Measurements from ENCODE around the gene SDCCAG8. TPM values are rescaled to one million over a fixed set of nuclear protein-coding genes. Genes with fewer than 3 reads are reported as not detected.

SDCCAG8 gene
- total RNA-seq, 4 donors from 2014 or later, result 24.5 to 52.7 (median 31.7) TPM

GRCh38 chr1:243416495-243416894, 160.7 kb downstream of the SDCCAG8 start:
- intact Hi-C loops (cut with DNase I), result no loop called here
- TF ChIP-seq CTCF (IDR thresholded peaks at IDR 0.05) (no peak), POLR2AphosphoS5 (IDR thresholded peaks at IDR 0.05) (no peak), POLR2A (IDR thresholded peaks at IDR 0.05; ENCODE audit: low read depth) (no peak), EP300 (IDR thresholded peaks at IDR 0.05) (no peak)
- H3K27me3 ChIP-seq, result no peaks in the 10 kb centered on the region
- no peak for DNase-seq (ENCODE audit: extremely low spot score)
- H3K36me3 ChIP-seq, result peaks cover 3 to 20% (median 12%) of the 10 kb centered on the region in 4 donors
- H3K27ac ChIP-seq (replicated peaks in 1 of 4), result no peak overlapping the region
- peaks cover 0 to under 1% (median under 1%) of the 10 kb centered on the region in 4 donors for H3K4me1 ChIP-seq
- H3K4me3 ChIP-seq, result no peak overlapping the region
- H3K9me3 ChIP-seq, result no peaks in the 10 kb centered on the region

GRCh38 chr1:243420016-243420945, 164.4 kb downstream of the SDCCAG8 start:
- 93% methylated on average over 7 of the region's 7 CpGs for WGBS
- intact Hi-C loops (cut with DNase I), result no loop called here

DNA sequence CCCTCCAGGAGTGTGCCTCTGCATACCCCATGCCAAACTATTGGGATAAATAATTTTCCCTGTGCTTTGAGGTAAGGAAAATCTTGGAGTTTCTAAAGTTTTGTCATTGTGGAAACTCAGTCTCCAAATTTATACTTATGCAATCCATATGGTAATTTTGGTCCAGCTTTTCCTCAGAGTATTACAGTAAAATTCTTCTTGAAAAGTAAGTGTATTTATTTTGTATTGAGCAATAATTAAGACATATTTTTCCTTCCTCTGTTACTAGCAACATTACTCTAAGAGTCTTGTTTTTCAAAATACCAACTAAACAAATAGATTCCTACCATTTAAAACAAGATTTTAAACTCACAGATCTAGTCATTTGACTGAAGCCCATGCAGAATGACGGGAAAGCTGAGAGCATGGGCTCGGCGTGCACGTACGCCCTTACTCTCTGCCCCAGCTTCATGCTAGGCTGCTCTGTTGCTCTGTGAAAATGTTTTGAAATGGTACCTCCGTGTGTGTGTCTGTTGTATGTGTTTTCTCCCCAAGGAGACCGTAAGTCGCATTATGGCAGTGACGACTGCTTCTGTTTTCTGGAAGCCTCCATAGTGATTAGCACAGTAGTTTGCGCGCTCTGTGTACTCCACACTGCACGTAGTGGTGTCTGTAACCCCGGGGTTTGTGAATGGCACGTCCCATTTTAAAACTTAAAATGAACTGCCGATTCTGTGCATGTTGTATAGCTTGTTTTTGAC, 165.3 kb downstream of the SDCCAG8 start:
- Histone ChIP-seq H3K27ac (replicated peaks in 1 of 4) (no peak overlapping the region), H3K36me3 (peaks cover 2 to 12% (median 6%) of the 10 kb centered on the region in 4 donors), H3K9me3 (no peaks in the 10 kb centered on the region), H3K4me3 (no peak overlapping the region), H3K4me1 (peaks cover 0 to 7% (median 6%) of the 10 kb centered on the region in 4 donors), H3K27me3 (no peaks in the 10 kb centered on the region)
- TF ChIP-seq CTCF (IDR thresholded peaks at IDR 0.05) (no peak), EP300 (IDR thresholded peaks at IDR 0.05) (no peak), POLR2AphosphoS5 (IDR thresholded peaks at IDR 0.05) (no peak), POLR2A (IDR thresholded peaks at IDR 0.05; ENCODE audit: low read depth) (no peak)
- 87% methylated on average over 15 of the region's 15 CpGs for WGBS
- no peak for DNase-seq (ENCODE audit: extremely low spot score)
- intact Hi-C loops (cut with DNase I), result no loop called here

More at GRCh38 chr1:243420016-243420945, 164.4 kb downstream of the SDCCAG8 start:
- no peak for TF ChIP-seq CTCF (IDR thresholded peaks at IDR 0.05)
- TF ChIP-seq POLR2AphosphoS5 (IDR thresholded peaks at IDR 0.05), result no peak
- TF ChIP-seq POLR2A (IDR thresholded peaks at IDR 0.05; ENCODE audit: low read depth), result no peak
- Histone ChIP-seq H3K27me3 (no peaks in the 10 kb centered on the region), H3K9me3 (no peaks in the 10 kb centered on the region), H3K4me3 (no peak overlapping the region), H3K4me1 (peaks cover 0 to 7% (median 6%) of the 10 kb centered on the region in 4 donors), H3K36me3 (peaks cover 3 to 20% (median 12%) of the 10 kb centered on the region in 4 donors), H3K27ac (replicated peaks in 1 of 4) (no peak overlapping the region)
- DNase-seq (ENCODE audit: extremely low spot score), result no peak

GRCh38 chr1:243421784-243422183, 165.9 kb downstream of the SDCCAG8 start:
- intact Hi-C loops (cut with DNase I), result no loop called here
- DNase-seq (ENCODE audit: extremely low spot score), result no peak
- peaks cover 0 to 9% (median 5%) of the 10 kb centered on the region in 4 donors for H3K36me3 ChIP-seq
- 22% methylated on average over 6 of the region's 6 CpGs for WGBS
- H3K4me3 ChIP-seq, result no peak overlapping the region
- TF ChIP-seq POLR2AphosphoS5 (IDR thresholded peaks at IDR 0.05) (no peak), EP300 (IDR thresholded peaks at IDR 0.05) (no peak), POLR2A (IDR thresholded peaks at IDR 0.05; ENCODE audit: low read depth) (no peak), CTCF (IDR thresholded peaks at IDR 0.05) (no peak)
- no peaks in the 10 kb centered on the region for H3K9me3 ChIP-seq
- H3K4me1 ChIP-seq, result peaks cover 0 to 7% (median 6%) of the 10 kb centered on the region in 4 donors
- H3K27ac ChIP-seq (replicated peaks in 1 of 4), result no peak overlapping the region
- H3K27me3 ChIP-seq, result no peaks in the 10 kb centered on the region

Measured in esophagus muscularis mucosa (tissue), 4 donors.